ENCODE data around the gene KDSR.

DNA sequence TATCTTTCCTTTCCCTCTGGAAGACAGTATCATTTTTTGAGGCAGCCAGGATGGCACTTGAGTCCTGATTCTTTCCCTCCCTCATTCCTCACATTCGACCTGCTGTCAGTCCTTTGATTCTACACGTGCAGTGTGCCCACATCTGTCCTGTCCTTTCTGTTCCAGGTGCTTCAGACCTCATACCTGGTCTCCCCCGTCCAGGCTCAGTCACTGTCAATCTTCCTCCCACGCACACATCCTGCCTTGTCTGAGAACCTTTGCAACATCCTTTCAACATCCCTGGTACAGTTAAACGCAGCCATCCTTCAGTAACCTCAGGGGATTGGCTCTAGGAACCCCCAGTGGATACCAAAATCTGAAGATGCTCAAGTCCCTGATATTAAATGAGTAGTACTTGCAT lies 57.6 kb downstream of the KDSR start:
- TF ChIP-seq POLR2A (IDR thresholded peaks at IDR 0.05), result no peak
- TF ChIP-seq, protein P1, sequence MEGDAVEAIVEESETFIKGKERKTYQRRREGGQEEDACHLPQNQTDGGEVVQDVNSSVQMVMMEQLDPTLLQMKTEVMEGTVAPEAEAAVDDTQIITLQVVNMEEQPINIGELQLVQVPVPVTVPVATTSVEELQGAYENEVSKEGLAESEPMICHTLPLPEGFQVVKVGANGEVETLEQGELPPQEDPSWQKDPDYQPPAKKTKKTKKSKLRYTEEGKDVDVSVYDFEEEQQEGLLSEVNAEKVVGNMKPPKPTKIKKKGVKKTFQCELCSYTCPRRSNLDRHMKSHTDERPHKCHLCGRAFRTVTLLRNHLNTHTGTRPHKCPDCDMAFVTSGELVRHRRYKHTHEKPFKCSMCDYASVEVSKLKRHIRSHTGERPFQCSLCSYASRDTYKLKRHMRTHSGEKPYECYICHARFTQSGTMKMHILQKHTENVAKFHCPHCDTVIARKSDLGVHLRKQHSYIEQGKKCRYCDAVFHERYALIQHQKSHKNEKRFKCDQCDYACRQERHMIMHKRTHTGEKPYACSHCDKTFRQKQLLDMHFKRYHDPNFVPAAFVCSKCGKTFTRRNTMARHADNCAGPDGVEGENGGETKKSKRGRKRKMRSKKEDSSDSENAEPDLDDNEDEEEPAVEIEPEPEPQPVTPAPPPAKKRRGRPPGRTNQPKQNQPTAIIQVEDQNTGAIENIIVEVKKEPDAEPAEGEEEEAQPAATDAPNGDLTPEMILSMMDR (IDR thresholded peaks at IDR 0.05), result no peak
- TF ChIP-seq POLR2AphosphoS5 (IDR thresholded peaks at IDR 0.05), result no peak
- no peak for TF ChIP-seq EP300 (IDR thresholded peaks at IDR 0.05; ENCODE audit: low read depth)
